H1 (cell line): Measurements from ENCODE around the gene ATP10D. TPM values are rescaled to one million over a fixed set of nuclear protein-coding genes. Genes with fewer than 3 reads are reported as not detected.

ENCODE experiments used
- CTCF ChIA-PET: fragments of 300-600 bp; sonication (Branson Sonifier 250); formaldehyde crosslinking; loops from one replicate; lab custom pipeline; 2021; ENCODE audit not compliant: partially characterized antibody; lab: Charles Lee
- POLR2A ChIA-PET: fragments of 300-600 bp; sonication (Branson Sonifier 250); formaldehyde crosslinking; loops from one replicate; lab custom pipeline; 2021; ENCODE audit warnings: inconsistent platforms; ENCODE audit not compliant: partially characterized antibody; lab: Charles Lee
- DNase-seq, 2 experiments: peaks; one replicate each; pipeline versions ENCODE4 v3.0.0 to v3.0.0-alpha.2; 2010 to 2022; ENCODE audit warnings: low spot score in 2 of 2, low read depth in 1 of 2, mixed read lengths in 1 of 2
- FAIRE-seq: peaks from 2 replicates; lab custom pipeline; 2011; peaks lifted over from hg19 to GRCh38; lab: Jason Lieb, UNC
- H2AFZ ChIP-seq: 2 replicates; pipeline ENCODE4 v1.8.1; 2012; ENCODE audit warnings: low read length, inconsistent platforms
- H2AK5ac ChIP-seq: 2 replicates; pipeline ENCODE4 v1.6.1; 2013; ENCODE audit warnings: low read depth, low read length
- H2BK120ac ChIP-seq: replicated peaks from 2 replicates; pipeline ENCODE3; 2013; ENCODE audit warnings: low read depth, low read length, inconsistent platforms
- H2BK12ac ChIP-seq: 2 replicates; pipeline ENCODE4 v1.6.1; 2013; ENCODE audit warnings: low read depth, low read length
- H2BK15ac ChIP-seq: 2 replicates; pipeline ENCODE4 v1.6.1; 2013; ENCODE audit warnings: low read length
- H2BK20ac ChIP-seq: 2 replicates; pipeline ENCODE4 v1.6.1; 2013; ENCODE audit warnings: low read length
- H2BK5ac ChIP-seq: 2 replicates; pipeline ENCODE4 v1.6.1; 2013; ENCODE audit warnings: low read depth, low read length
- H3K14ac ChIP-seq: 2 replicates; pipeline ENCODE4 v1.6.1; 2013; ENCODE audit warnings: inconsistent platforms; ENCODE audit not compliant: insufficient read length
- H3K18ac ChIP-seq: 2 replicates; pipeline ENCODE4 v1.6.1; 2013; ENCODE audit warnings: low read length; ENCODE audit errors: extremely low read depth
- H3K23ac ChIP-seq: 2 replicates; pipeline ENCODE4 v1.6.1; 2013; ENCODE audit warnings: inconsistent platforms; ENCODE audit not compliant: insufficient read length
- H3K23me2 ChIP-seq: 2 replicates; pipeline ENCODE4 v1.6.1; 2013; ENCODE audit warnings: low read depth, low read length
- H3K27ac ChIP-seq: 2 replicates; pipeline ENCODE4 v1.6.1; 2011; ENCODE audit warnings: low read depth, low read length, inconsistent platforms
- H3K27me3 ChIP-seq, 4 experiments: replicated peaks in 1 of 4; 1 replicate in 1 of 4; 2 replicates in 3 of 4; pipeline versions ENCODE4 v1.6.1 to v1.8.1; 2011 to 2013; ENCODE audit warnings: low read length in 3 of 4, mild to moderate bottlenecking in 3 of 4, inconsistent platforms in 2 of 4, mixed read lengths in 2 of 4, moderate library complexity in 1 of 4; ENCODE audit not compliant: control insufficient read depth in 3 of 4, insufficient read depth in 3 of 4; ENCODE audit errors: extremely low read depth in 1 of 4
- H3K36me3 ChIP-seq, 4 experiments: 2 replicates each; pipeline versions ENCODE4 v1.6.1 to v1.8.1; 2011 to 2013; ENCODE audit warnings: mild to moderate bottlenecking in 4 of 4, low read length in 3 of 4, moderate library complexity in 2 of 4, control low read depth in 1 of 4, inconsistent platforms in 1 of 4; ENCODE audit not compliant: insufficient read depth in 4 of 4, control insufficient read depth in 2 of 4
- H3K4ac ChIP-seq: replicated peaks from 2 replicates; pipeline ENCODE3; 2013; ENCODE audit warnings: low read length, low read depth, mixed read lengths, inconsistent platforms; ENCODE audit not compliant: insufficient read length
- H3K4me1 ChIP-seq, 4 experiments: replicated peaks in 1 of 4; 1 replicate in 1 of 4; 2 replicates in 3 of 4; pipeline versions ENCODE4 v1.6.1 to v1.8.1; 2011 to 2013; ENCODE audit warnings: low read length in 3 of 4, inconsistent platforms in 2 of 4, mixed read lengths in 1 of 4; ENCODE audit not compliant: insufficient read depth in 4 of 4, control insufficient read depth in 3 of 4
- H3K4me2 ChIP-seq, 2 experiments: 2 replicates each; pipeline versions ENCODE4 v1.6.1 to v1.8.1; 2011 to 2013; ENCODE audit warnings: low read depth in 2 of 2, low read length in 2 of 2, control low read depth in 1 of 2, inconsistent platforms in 1 of 2, mild to moderate bottlenecking in 1 of 2; ENCODE audit not compliant: insufficient read depth in 1 of 2
- H3K4me3 ChIP-seq, 4 experiments: fragments of 200-600, 300-600 bp in 1 of 4; sonication (generic), shearing (Covaris generic), sonication (Bioruptor Twin) in 1 of 4; 2 replicates each; pipeline versions ENCODE4 v1.5.1 to v1.8.1; 2011 to 2016; ENCODE audit warnings: low read length in 4 of 4, low read depth in 3 of 4, control low read depth in 2 of 4, inconsistent platforms in 2 of 4, mild to moderate bottlenecking in 2 of 4, mixed read lengths in 1 of 4, moderate library complexity in 1 of 4; ENCODE audit not compliant: insufficient read depth in 2 of 4; ENCODE audit errors: extremely low read depth in 1 of 4
- H3K56ac ChIP-seq: replicated peaks from 2 replicates; pipeline ENCODE3; 2013; ENCODE audit warnings: low read depth, mild to moderate bottlenecking, mixed read lengths, low read length, inconsistent platforms; ENCODE audit not compliant: insufficient read length
- H3K79me1 ChIP-seq: 2 replicates; pipeline ENCODE4 v1.6.1; 2013; ENCODE audit warnings: low read depth, low read length, control low read depth
- H3K79me2 ChIP-seq, 2 experiments: 2 replicates each; pipeline versions ENCODE4 v1.6.1 to v1.8.1; 2012 to 2013; ENCODE audit warnings: low read length in 2 of 2, mild to moderate bottlenecking in 2 of 2, inconsistent platforms in 1 of 2; ENCODE audit not compliant: insufficient read depth in 2 of 2, control insufficient read depth in 1 of 2
- H3K9ac ChIP-seq, 4 experiments: replicated peaks in 1 of 4; 1 replicate in 1 of 4; 2 replicates in 3 of 4; pipeline versions ENCODE4 v1.6.1 to v1.8.1; 2011 to 2013; ENCODE audit warnings: low read depth in 3 of 4, low read length in 3 of 4, control low read depth in 2 of 4, mild to moderate bottlenecking in 2 of 4, moderate library complexity in 2 of 4, inconsistent platforms in 1 of 4; ENCODE audit errors: extremely low read depth in 1 of 4
- H3K9me3 ChIP-seq, 2 experiments: 2 replicates each; pipeline versions ENCODE4 v1.6.1 to v1.8.1; 2012 to 2013; ENCODE audit warnings: mild to moderate bottlenecking in 2 of 2, moderate library complexity in 2 of 2, control low read depth in 1 of 2, inconsistent platforms in 1 of 2, low read depth in 1 of 2, low read length in 1 of 2, mixed read lengths in 1 of 2; ENCODE audit not compliant: insufficient read depth in 2 of 2
- H4K20me1 ChIP-seq, 2 experiments: replicated peaks in 1 of 2; 2 replicates each; pipeline versions ENCODE3 to v1.8.1; 2011 to 2013; ENCODE audit warnings: inconsistent platforms in 2 of 2, low read length in 2 of 2, mild to moderate bottlenecking in 1 of 2; ENCODE audit not compliant: insufficient read depth in 2 of 2, control insufficient read depth in 1 of 2
- H4K5ac ChIP-seq: 2 replicates; pipeline ENCODE4 v1.6.1; 2013; ENCODE audit warnings: low read length, low read depth, mixed read lengths, inconsistent platforms; ENCODE audit not compliant: insufficient read length
- H4K8ac ChIP-seq: 2 replicates; pipeline ENCODE4 v1.8.0; 2013; ENCODE audit warnings: mild to moderate bottlenecking, moderate library complexity, low read length, inconsistent platforms; ENCODE audit not compliant: insufficient read depth; ENCODE audit errors: extremely low read depth
- H4K91ac ChIP-seq: replicated peaks from 2 replicates; pipeline ENCODE3; 2013; ENCODE audit warnings: low read length, mixed read lengths, inconsistent platforms; ENCODE audit not compliant: insufficient read length
- CHD2 ChIP-seq: IDR thresholded peaks from 2 replicates; pipeline ENCODE4 v1.6.1; 2012; ENCODE audit warnings: low read length, improper control_type of control experiment
- GABPA ChIP-seq: IDR thresholded peaks from 2 replicates; pipeline ENCODE4 v1.6.1; 2011; ENCODE audit warnings: mild to moderate bottlenecking, low read length, moderate library complexity, borderline replicate concordance; ENCODE audit not compliant: insufficient read depth
- TEAD4 ChIP-seq: IDR thresholded peaks from 2 replicates; pipeline ENCODE4 v1.6.1; 2012; ENCODE audit warnings: low read depth, low read length, inconsistent platforms, mixed read lengths
- WGBS, 2 experiments: shearing (Covaris generic) in 1 of 2; methylation state at CpG; one replicate each; pipeline versions ENCODE4 v1.1.6 to v1.1.7; 2013 to 2015; ENCODE audit warnings: low lambda C conversion rate in 2 of 2, mixed read lengths in 2 of 2, inconsistent platforms in 1 of 2, low coverage in 1 of 2, missing lambda C conversion rate in 1 of 2; ENCODE audit not compliant: insufficient replicate concordance in 2 of 2, insufficient coverage in 1 of 2, insufficient read length in 1 of 2; ENCODE audit errors: extremely low coverage in 1 of 2, missing lambda C conversion rate in 1 of 2; 5-methylcytosine and 5-hydroxymethylcytosine counted together
- polyA plus RNA-seq, 7 experiments: library from polyadenylated mRNA; depleted of rRNA in 3 of 7; stranded (reverse) in 5 of 7; unstranded in 2 of 7; fragments of >200 nt in 5 of 7; fragments of 200-250 nt in 2 of 7; gene quantifications; 1 replicate in 5 of 7; 2 replicates in 1 of 7; 4 replicates in 1 of 7; pipeline versions ENCODE4 v1.2.1 to v1.2.3, GENCODE V29; 2011 to 2013; ENCODE audit warnings: missing spikeins in 2 of 7, mixed read lengths in 2 of 7
- total RNA-seq: library from RNA; stranded (reverse); fragmentation: NEBNext Ultra II Directional; extraction: Animal tissue kit (Norgen Biotek cat#: 25700); gene quantifications from 2 replicates; pipeline ENCODE4 v1.2.1, GENCODE V29; 2021
- TF ChIP-seq, protein P1 (sequence below), 3 experiments: IDR thresholded peaks; 1 replicate in 2 of 3; 2 replicates in 1 of 3; pipeline versions ENCODE4 v1.5.1 to v1.6.1; 2011; ENCODE audit warnings: low read length in 3 of 3, mild to moderate bottlenecking in 3 of 3, inconsistent platforms in 2 of 3, low read depth in 1 of 3, moderate library complexity in 1 of 3; ENCODE audit not compliant: insufficient read depth in 1 of 3; ENCODE audit errors: control extremely low read depth in 1 of 3

The ATP10D gene
- total and polyA plus RNA-seq, 2 of the 8 experiments (the other 6 are each of a cell fraction or from before 2014, with no cell fraction given), result 2.9 to 5.9 TPM

DNA sequence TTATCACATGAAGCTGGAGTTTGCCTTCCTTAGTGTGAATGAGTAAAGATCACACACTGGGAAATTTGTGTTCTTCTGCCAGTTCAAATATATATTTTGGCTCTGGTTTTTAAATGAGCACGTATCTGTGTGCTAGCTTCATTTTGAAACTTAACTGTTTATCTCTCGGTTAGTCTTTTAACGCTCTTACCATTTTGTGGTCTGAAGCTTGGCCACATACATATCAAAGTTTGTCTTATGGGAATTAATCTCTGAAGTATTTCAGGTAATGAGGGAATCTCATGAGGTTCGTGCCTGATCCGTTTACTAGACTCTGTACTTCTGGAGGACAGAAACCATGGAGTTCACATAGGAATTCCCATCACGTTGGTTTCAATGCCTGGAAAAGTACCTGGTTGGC is 13.8 kb downstream of the ATP10D start:
- Histone ChIP-seq H3K4me2 (no peak overlapping the region), H3K4me3 (no peak overlapping the region), H3K9ac (no peak overlapping the region), H3K23ac (no peak overlapping the region), H4K20me1 (no peaks in the 10 kb centered on the region), H2BK120ac (no peak overlapping the region), H3K27me3 (peaks cover 0 to 1% (median 0%) of the 10 kb centered on the region in 4 experiments; a peak in 1 of 7 replicates), H3K79me2 (no peaks in the 10 kb centered on the region), H2BK20ac (no peak overlapping the region), H4K5ac (no peak overlapping the region), H3K9me3 (no peaks in the 10 kb centered on the region), H2AFZ (no peak overlapping the region), H4K8ac (no peak overlapping the region), H3K79me1 (no peaks in the 10 kb centered on the region), H2AK5ac (no peak overlapping the region)
- FAIRE-seq, result no peak
- no peak for DNase-seq
- POLR2A ChIA-PET, result no interaction called here
- TF ChIP-seq GABPA (no peak), TEAD4 (no peak), CHD2 (no peak)
- TF ChIP-seq, protein P1, sequence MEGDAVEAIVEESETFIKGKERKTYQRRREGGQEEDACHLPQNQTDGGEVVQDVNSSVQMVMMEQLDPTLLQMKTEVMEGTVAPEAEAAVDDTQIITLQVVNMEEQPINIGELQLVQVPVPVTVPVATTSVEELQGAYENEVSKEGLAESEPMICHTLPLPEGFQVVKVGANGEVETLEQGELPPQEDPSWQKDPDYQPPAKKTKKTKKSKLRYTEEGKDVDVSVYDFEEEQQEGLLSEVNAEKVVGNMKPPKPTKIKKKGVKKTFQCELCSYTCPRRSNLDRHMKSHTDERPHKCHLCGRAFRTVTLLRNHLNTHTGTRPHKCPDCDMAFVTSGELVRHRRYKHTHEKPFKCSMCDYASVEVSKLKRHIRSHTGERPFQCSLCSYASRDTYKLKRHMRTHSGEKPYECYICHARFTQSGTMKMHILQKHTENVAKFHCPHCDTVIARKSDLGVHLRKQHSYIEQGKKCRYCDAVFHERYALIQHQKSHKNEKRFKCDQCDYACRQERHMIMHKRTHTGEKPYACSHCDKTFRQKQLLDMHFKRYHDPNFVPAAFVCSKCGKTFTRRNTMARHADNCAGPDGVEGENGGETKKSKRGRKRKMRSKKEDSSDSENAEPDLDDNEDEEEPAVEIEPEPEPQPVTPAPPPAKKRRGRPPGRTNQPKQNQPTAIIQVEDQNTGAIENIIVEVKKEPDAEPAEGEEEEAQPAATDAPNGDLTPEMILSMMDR (IDR thresholded peaks at IDR 0.05; ENCODE audit: control extremely low read depth in 1 of 3, insufficient read depth in 1 of 3, low read depth in 1 of 3, low read length in 3 of 3), result no peak
- TF ChIP-seq, all 59 proteins: peak for 0
- no peak overlapping the region for H2BK5ac ChIP-seq
- H2BK15ac ChIP-seq, result no peak overlapping the region
- H3K23me2 ChIP-seq, result no peaks in the 10 kb centered on the region
- H3K27ac ChIP-seq, result no peak overlapping the region
- H4K91ac ChIP-seq, result no peak overlapping the region
- no peak overlapping the region for H3K18ac ChIP-seq
- 85% methylated on average over 6 of the region's 6 CpGs; no CpG with 5 or more reads in 1 of the 2 experiments for WGBS, 2 experiments
- H3K56ac ChIP-seq, result no peak overlapping the region
- no peak overlapping the region for H3K4ac ChIP-seq
- H2BK12ac ChIP-seq, result no peak overlapping the region
- no peaks in the 10 kb centered on the region for H3K36me3 ChIP-seq
- H3K4me1 ChIP-seq, result no peaks in the 10 kb centered on the region
- H3K14ac ChIP-seq, result no peak overlapping the region
- CTCF ChIA-PET, result no interaction called here
